ENCODE measurements around the gene USP25. TPM values are rescaled to one million over a fixed set of nuclear protein-coding genes. Genes with fewer than 3 reads are reported as not detected.

The USP25 gene
- total and polyA plus RNA-seq, 9 of the 15 experiments (the other 6 are each of a cell fraction or from before 2014, with no cell fraction given): 7.8 to 44.9 (median 31.4) TPM

- 86% methylated on average over 4 of the region's 4 CpGs for WGBS (ENCODE audit: insufficient coverage, low coverage, missing lambda C conversion rate)
- Histone ChIP-seq H3K27me3 (ENCODE audit: control insufficient read depth in 2 of 2, insufficient read depth in 2 of 2, low read length in 2 of 2) (no peaks in the 10 kb centered on the region), H2AFZ (ENCODE audit: low read depth, low read length) (no peak overlapping the region), H4K20me1 (replicated peaks; ENCODE audit: control insufficient read depth, insufficient read depth, low read length) (no peaks in the 10 kb centered on the region), H3K4me1 (replicated peaks in 1 of 2; ENCODE audit: control insufficient read depth in 2 of 2, insufficient read depth in 2 of 2, low read length in 2 of 2) (no peaks in the 10 kb centered on the region), H3K4me2 (ENCODE audit: insufficient read depth, low read length) (no peak overlapping the region), H3K36me3 (ENCODE audit: control insufficient read depth, insufficient read depth, low read length) (peaks cover 22% of the 10 kb centered on the region; the same call in 1 of the 3 replicates), H3K4me3 (no peak overlapping the region), H3K9me3 (replicated peaks; ENCODE audit: control insufficient read depth, insufficient read depth, low read depth, low read length) (no peaks in the 10 kb centered on the region), H3K9me1 (ENCODE audit: control insufficient read depth, insufficient read depth, low read length) (no peaks in the 10 kb centered on the region), H3K27ac (ENCODE audit: extremely low read depth, low read depth, low read length) (no peak overlapping the region), H3K9ac (ENCODE audit: insufficient read depth in 1 of 2, low read depth in 2 of 2, low read length in 2 of 2) (no peak overlapping the region), H3K79me2 (ENCODE audit: control insufficient read depth, insufficient read depth, low read length) (peaks cover 58% of the 10 kb centered on the region; the same call in 2 of the 3 replicates)
- FAIRE-seq (no peak), DNase-seq (ENCODE audit: extremely low read depth in 1 of 4, low spot score in 3 of 4) (no peak), ATAC-seq (no peak)
- CTCF ChIA-PET (ENCODE audit: low intra/inter-chr PET ratio): no interaction called here
- in situ Hi-C loops (cut with MboI): no loop called here
- POLR2A ChIA-PET: interaction anchor here (1.1 kb wide), 1 partner anchor 12 kb away, joined by 3 read pairs; no protein-coding TSS in a partner anchor
- intact Hi-C loops (cut with micrococcal nuclease): no loop called here
- BruUV-seq (replicated peaks): no TSS peak
- TF ChIP-seq ZBTB1 (CRISPR knock-in tag; IDR thresholded peaks at IDR 0.05; ENCODE audit: borderline replicate concordance, low read depth) (no peak), U2AF1 (optimal IDR thresholded peaks at IDR 0.05; ENCODE audit: low read depth, low read length) (no peak), SAFB2 (IDR thresholded peaks at IDR 0.05; ENCODE audit: borderline replicate concordance, low read depth, low read length, severe bottlenecking) (no peak), THRA (IDR thresholded peaks at IDR 0.05) (no peak), BHLHE40 (IDR thresholded peaks at IDR 0.05; ENCODE audit: low read length) (no peak), ZBTB43 (CRISPR knock-in tag; IDR thresholded peaks at IDR 0.05) (no peak)
Measured at GRCh38 chr21:15775291-15775690, 45.5 kb downstream of the USP25 start.
